Stomach (tissue), 4 donors: ENCODE results near the gene ACP4.

Experiments used
- EP300 ChIP-seq: sonication (generic); formaldehyde crosslinking; IDR thresholded peaks from one replicate; pipeline ENCODE4 v1.6.1; 2017; ENCODE audit warnings: antibody characterized with exemption
- POLR2A ChIP-seq, 4 donors: fragments of 450-650 bp; IDR thresholded peaks; one replicate each; pipeline ENCODE4 v1.6.1; 2016; ENCODE audit warnings: antibody characterized with exemption in 4 of 4, control low read depth in 2 of 4, mild to moderate bottlenecking in 1 of 4, moderate library complexity in 1 of 4
- POLR2AphosphoS5 ChIP-seq, 3 donors: sonication (generic); formaldehyde crosslinking; IDR thresholded peaks; one replicate each; pipeline ENCODE4 v1.6.1; 2016; ENCODE audit warnings: antibody characterized with exemption in 3 of 3
- TF ChIP-seq, protein P1 (sequence below), 7 experiments: fragments of 450-650 bp in 4 of 7; fragments of 200-600 bp in 3 of 7; sonication (generic) in 3 of 7; IDR thresholded peaks; one replicate each; pipeline ENCODE4 v1.5.1; 2016 to 2019; ENCODE audit warnings: antibody characterized with exemption in 7 of 7, control low read depth in 2 of 7, mild to moderate bottlenecking in 1 of 7

DNA sequence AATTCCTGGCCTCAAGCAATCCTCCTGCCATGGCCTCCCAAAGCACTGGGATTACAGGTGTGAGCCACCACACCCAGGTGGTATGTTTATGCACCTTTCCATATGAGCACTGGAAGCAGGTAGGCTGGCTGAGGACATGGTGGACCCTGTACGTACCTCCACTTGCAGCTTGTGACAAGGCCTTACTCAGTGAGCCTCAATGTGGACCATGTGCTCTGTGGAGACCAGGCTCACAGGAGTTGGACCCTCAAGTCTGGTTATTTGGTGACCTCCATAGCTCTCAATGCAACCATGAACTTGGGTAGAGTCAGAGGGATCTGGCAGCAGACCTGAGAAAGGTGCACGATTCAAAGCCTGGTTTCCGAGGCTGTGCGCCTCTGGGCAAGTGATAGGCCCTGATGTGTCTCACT, 5.5 kb downstream of the ACP4 start:
- TF ChIP-seq POLR2A (IDR thresholded peaks at IDR 0.05), result no peak
- no peak for TF ChIP-seq POLR2AphosphoS5 (IDR thresholded peaks at IDR 0.05)
- TF ChIP-seq, protein P1, sequence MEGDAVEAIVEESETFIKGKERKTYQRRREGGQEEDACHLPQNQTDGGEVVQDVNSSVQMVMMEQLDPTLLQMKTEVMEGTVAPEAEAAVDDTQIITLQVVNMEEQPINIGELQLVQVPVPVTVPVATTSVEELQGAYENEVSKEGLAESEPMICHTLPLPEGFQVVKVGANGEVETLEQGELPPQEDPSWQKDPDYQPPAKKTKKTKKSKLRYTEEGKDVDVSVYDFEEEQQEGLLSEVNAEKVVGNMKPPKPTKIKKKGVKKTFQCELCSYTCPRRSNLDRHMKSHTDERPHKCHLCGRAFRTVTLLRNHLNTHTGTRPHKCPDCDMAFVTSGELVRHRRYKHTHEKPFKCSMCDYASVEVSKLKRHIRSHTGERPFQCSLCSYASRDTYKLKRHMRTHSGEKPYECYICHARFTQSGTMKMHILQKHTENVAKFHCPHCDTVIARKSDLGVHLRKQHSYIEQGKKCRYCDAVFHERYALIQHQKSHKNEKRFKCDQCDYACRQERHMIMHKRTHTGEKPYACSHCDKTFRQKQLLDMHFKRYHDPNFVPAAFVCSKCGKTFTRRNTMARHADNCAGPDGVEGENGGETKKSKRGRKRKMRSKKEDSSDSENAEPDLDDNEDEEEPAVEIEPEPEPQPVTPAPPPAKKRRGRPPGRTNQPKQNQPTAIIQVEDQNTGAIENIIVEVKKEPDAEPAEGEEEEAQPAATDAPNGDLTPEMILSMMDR (IDR thresholded peaks at IDR 0.05), result no peak
- no peak for TF ChIP-seq EP300
